NCI-H146 treated with DMSO at 0.1 percent for 48 hours (cell line): ENCODE results near the gene CORT.
"Not testable (repeated sequence)": the region's sequence is repeated elsewhere in the genome, so short reads cannot be mapped to it uniquely, and the experiment has no call there.

Source experiments
- DNase-seq: peaks from one replicate; lab custom pipeline; 2025; ENCODE audit not compliant: unreplicated experiment; lab: John Stamatoyannopoulos, UW

CORT gene

GRCh38 chr1:10449751-10450150 is at the start of gene CORT:
Gene CORT (plus strand): TSS chr1:10450031. CDS start chr1:10450224, 193 bp downstream.
- DNase-seq, result no peak

- DNase-seq, result no peak
Observed at GRCh38 chr1:10401281-10401680, 48.5 kb upstream of the CORT start.

- DNase-seq, result no peak
Observed at GRCh38 chr1:10402729-10403274, 47.0 kb upstream of the CORT start.

- DNase-seq, result no peak
Observed at GRCh38 chr1:10407201-10407600, 42.6 kb upstream of the CORT start.

- no peak for DNase-seq
Observed at GRCh38 chr1:10415211-10415930, 34.5 kb upstream of the CORT start.

- not testable (repeated sequence) for DNase-seq
Observed at GRCh38 chr1:10415967-10416366, 33.9 kb upstream of the CORT start.

GRCh38 chr1:10418741-10419140 is 31.1 kb upstream of the CORT start:
- not testable (repeated sequence) for DNase-seq

- no peak for DNase-seq
Observed at GRCh38 chr1:10419351-10419750, 30.5 kb upstream of the CORT start.

GRCh38 chr1:10421637-10422036 is 28.2 kb upstream of the CORT start:
- no peak for DNase-seq

- DNase-seq, result no peak
Observed at GRCh38 chr1:10424034-10424433, 25.8 kb upstream of the CORT start.

- DNase-seq, result no peak
Observed at GRCh38 chr1:10424651-10425050, 25.2 kb upstream of the CORT start.

- DNase-seq, result not testable (repeated sequence)
Observed at GRCh38 chr1:10425826-10426534, 23.9 kb upstream of the CORT start.

- DNase-seq, result not testable (repeated sequence)
Observed at GRCh38 chr1:10426535-10426848, 23.3 kb upstream of the CORT start.

- DNase-seq, result no peak
Observed at GRCh38 chr1:10428984-10429383, 20.8 kb upstream of the CORT start.

- no peak for DNase-seq
Observed at GRCh38 chr1:10429868-10430215, 20.0 kb upstream of the CORT start.

GRCh38 chr1:10430216-10431069 is 19.4 kb upstream of the CORT start, which contains the start of gene CENPS:
Gene CENPS (plus strand): TSS chr1:10430433. CDS start chr1:10430518, 85 bp downstream.
- DNase-seq, result peak; percentile 18

GRCh38 chr1:10431070-10431730 is 18.6 kb upstream of the CORT start:
- no peak for DNase-seq

GRCh38 chr1:10432910-10433700 is 16.7 kb upstream of the CORT start:
- no peak for DNase-seq

GRCh38 chr1:10433790-10434189 is 16.0 kb upstream of the CORT start:
- DNase-seq, result no peak

GRCh38 chr1:10434590-10434989 is 15.2 kb upstream of the CORT start:
- no peak for DNase-seq
